Upper lobe of right lung (tissue), 1 donor: ENCODE results near the gene DGKQ. TPM values are rescaled to one million over a fixed set of nuclear protein-coding genes. Genes with fewer than 3 reads are reported as not detected.
A peak's percentile ranks its signal among the peaks of the same experiment; 100 is the strongest.
"Not testable (repeated sequence)": the region's sequence is repeated elsewhere in the genome, so short reads cannot be mapped to it uniquely, and the experiment has no call there.

Experiments
- ATAC-seq: fragments of 200-7000 bp; cut with Tn5 transposase; one replicate; pipeline ENCODE4 v1.9.1; 2020; ENCODE audit warnings: mild to moderate bottlenecking, moderate library complexity
- DNase-seq: peaks from one replicate; pipeline ENCODE4 v3.0.0-alpha.2; 2020
- H3K27ac ChIP-seq: fragments of 200-600 bp; one replicate; pipeline ENCODE4 v1.8.0; 2022
- H3K27me3 ChIP-seq: fragments of 200-600 bp; one replicate; pipeline ENCODE4 v1.8.0; 2022; ENCODE audit warnings: mild to moderate bottlenecking
- H3K36me3 ChIP-seq: fragments of 200-600 bp; one replicate; pipeline ENCODE4 v1.8.0; 2022
- H3K4me1 ChIP-seq: fragments of 200-600 bp; one replicate; pipeline ENCODE4 v1.8.0; 2022
- H3K4me3 ChIP-seq: fragments of 200-600 bp; one replicate; pipeline ENCODE4 v1.8.0; 2022; ENCODE audit warnings: mild to moderate bottlenecking
- H3K9me3 ChIP-seq: fragments of 200-600 bp; one replicate; pipeline ENCODE4 v1.8.0; 2022
- CTCF ChIP-seq: fragments of 200-600 bp; IDR thresholded peaks from one replicate; pipeline ENCODE4 v1.8.0; 2022; ENCODE audit warnings: antibody characterized with exemption
- intact Hi-C: fragments of 100-400 bp; cut with DNase I; formaldehyde crosslinking; loops from one replicate; pipeline ENCODE4 v1.11.0; 2022
- total RNA-seq: library from RNA; stranded (reverse); fragmentation: NEBNext Ultra II Directional; extraction: Animal tissue kit (Norgen Biotek cat#: 25700); gene quantifications from one replicate; pipeline ENCODE4 v1.2.1, GENCODE V29; 2021
- donor health status: DM: no; HTN: yes; CAD: no; lungs with severe emphysema.

The DGKQ gene
- total RNA-seq, 1 donor from 2014 or later = 19.1 TPM

GRCh38 chr4:1002131-1002630 lies 28.8 kb upstream of the DGKQ start:
- no peak overlapping the region for H3K4me3 ChIP-seq
- TF ChIP-seq CTCF = no peak
- intact Hi-C loops = no loop called here
- peak; percentile 47 for ATAC-seq
- peaks cover 19% of the 10 kb centered on the region for H3K4me1 ChIP-seq
- H3K36me3 ChIP-seq = no peaks in the 10 kb centered on the region
- no peak overlapping the region for H3K27ac ChIP-seq
- DNase-seq = peak; percentile 82
- peaks cover 79% of the 10 kb centered on the region for H3K27me3 ChIP-seq
- no peaks in the 10 kb centered on the region for H3K9me3 ChIP-seq

- DNase-seq (no peak), ATAC-seq (no peak)
- peaks cover 79% of the 10 kb centered on the region for H3K27me3 ChIP-seq
- no peaks in the 10 kb centered on the region for H3K36me3 ChIP-seq
- no peaks in the 10 kb centered on the region for H3K9me3 ChIP-seq
- no peak overlapping the region for H3K27ac ChIP-seq
- H3K4me3 ChIP-seq = no peak overlapping the region
- intact Hi-C loops = no loop called here
- TF ChIP-seq CTCF = no peak
- H3K4me1 ChIP-seq = peaks cover 19% of the 10 kb centered on the region
These were observed 28.3 kb upstream of the DGKQ start for GRCh38 chr4:1001561-1002130.

GRCh38 chr4:1000686-1001260 lies 27.4 kb upstream of the DGKQ start:
- ATAC-seq (no peak), DNase-seq (no peak)
- H3K27ac ChIP-seq = no peak overlapping the region
- H3K36me3 ChIP-seq = no peaks in the 10 kb centered on the region
- no peaks in the 10 kb centered on the region for H3K9me3 ChIP-seq
- peaks cover 77% of the 10 kb centered on the region for H3K27me3 ChIP-seq
- H3K4me3 ChIP-seq = no peak overlapping the region
- peaks cover 19% of the 10 kb centered on the region for H3K4me1 ChIP-seq
- intact Hi-C loops = no loop called here
- TF ChIP-seq CTCF = no peak

- TF ChIP-seq CTCF = no peak
- no peaks in the 10 kb centered on the region for H3K36me3 ChIP-seq
- H3K27me3 ChIP-seq = peaks cover 69% of the 10 kb centered on the region
- intact Hi-C loops = no loop called here
- H3K9me3 ChIP-seq = no peaks in the 10 kb centered on the region
- H3K27ac ChIP-seq = no peak overlapping the region
- peaks cover 19% of the 10 kb centered on the region for H3K4me1 ChIP-seq
- no peak for ATAC-seq
- DNase-seq = no peak
- H3K4me3 ChIP-seq = no peak overlapping the region
These were observed 26.6 kb upstream of the DGKQ start for GRCh38 chr4:999882-1000425.

GRCh38 chr4:999240-999863 lies 26.0 kb upstream of the DGKQ start:
- not testable (repeated sequence) for H3K4me3 ChIP-seq

GRCh38 chr4:998096-998691 lies 24.8 kb upstream of the DGKQ start:
- TF ChIP-seq CTCF = no peak
- ATAC-seq = no peak
- H3K36me3 ChIP-seq = no peaks in the 10 kb centered on the region
- no peaks in the 10 kb centered on the region for H3K9me3 ChIP-seq
- no peak overlapping the region for H3K27ac ChIP-seq
- no peak for DNase-seq
- H3K27me3 ChIP-seq = peaks cover 52% of the 10 kb centered on the region
- intact Hi-C loops = no loop called here
- H3K4me1 ChIP-seq = peaks cover 19% of the 10 kb centered on the region
- H3K4me3 ChIP-seq = no peak overlapping the region

More at GRCh38 chr4:999240-999863, 26.0 kb upstream of the DGKQ start:
- H3K4me1 ChIP-seq = peaks cover 19% of the 10 kb centered on the region
- DNase-seq, ATAC-seq, H3K36me3 ChIP-seq, H3K9me3 ChIP-seq, H3K27ac ChIP-seq, intact Hi-C loops: not testable (repeated sequence)
- peaks cover 63% of the 10 kb centered on the region for H3K27me3 ChIP-seq
